Testis (tissue), 3 donors: Measurements from ENCODE around the gene CDH12. TPM values are rescaled to one million over a fixed set of nuclear protein-coding genes. Genes with fewer than 3 reads are reported as not detected.

Experiments used
- DNase-seq: peaks from one replicate; pipeline ENCODE4 v3.0.0-alpha.2; 2019
- H3K27ac ChIP-seq, 2 donors: fragments of 200-600 bp; sonication (generic); one replicate each; pipeline ENCODE4 v1.5.1; 2019
- H3K27me3 ChIP-seq: fragments of 200-600 bp; sonication (generic); one replicate; pipeline ENCODE4 v1.5.1; 2019
- H3K36me3 ChIP-seq: fragments of 200-600 bp; sonication (generic); one replicate; pipeline ENCODE4 v1.5.1; 2017; ENCODE audit warnings: low read depth; ENCODE audit errors: missing control alignments
- H3K4me1 ChIP-seq: fragments of 200-600 bp; sonication (generic); one replicate; pipeline ENCODE4 v1.5.1; 2019
- H3K4me3 ChIP-seq, 2 donors: fragments of 200-600 bp; sonication (generic); one replicate each; pipeline ENCODE4 v1.5.1; 2017 to 2019
- H3K9me3 ChIP-seq: fragments of 200-600 bp; sonication (generic); one replicate; pipeline ENCODE4 v1.5.1; 2017
- CTCF ChIP-seq, 3 experiments: fragments of 450-650 bp in 2 of 3; fragments of 200-600 bp in 1 of 3; sonication (generic) in 1 of 3; IDR thresholded peaks; one replicate each; pipeline ENCODE4 v1.5.1; 2016 to 2019; ENCODE audit warnings: antibody characterized with exemption in 3 of 3, mild to moderate bottlenecking in 2 of 3, moderate library complexity in 1 of 3
- POLR2A ChIP-seq: fragments of 450-650 bp; IDR thresholded peaks from one replicate; pipeline ENCODE4 v1.6.1; 2017; ENCODE audit warnings: antibody characterized with exemption, mild to moderate bottlenecking, moderate library complexity
- WGBS, 2 donors: methylation state at CpG; one replicate each; pipeline ENCODE4 v1.1.5; 2018; 5-methylcytosine and 5-hydroxymethylcytosine counted together
- intact Hi-C: fragments of 100-400 bp; cut with DNase I; formaldehyde crosslinking; loops from one replicate; pipeline ENCODE4 v1.15.1; 2023; ENCODE audit warnings: low total_unique reads
- polyA plus RNA-seq: library from polyadenylated mRNA; stranded (reverse); fragments of 350-450 nt; fragmentation: Illumina TruSeq; extraction: RNeasy Lipid Tissue Mini Kit (QIAGEN cat#74804); gene quantifications from one replicate; pipeline ENCODE4 v1.2.3, GENCODE V29; 2014; ENCODE audit warnings: low read depth, low replicate concordance; ENCODE audit not compliant: insufficient read depth
- total RNA-seq, 2 donors: library from RNA; depleted of rRNA; stranded (reverse); fragments of >200 nt; gene quantifications; one replicate each; pipeline ENCODE4 v1.2.3, GENCODE V29; 2016

Gene CDH12
- total and polyA plus RNA-seq, 3 donors from 2014 or later: 0.87 to 2.3 (median 2.3) TPM

GRCh38 chr5:22665801-22666200 lies 187.3 kb downstream of the CDH12 start:
- TF ChIP-seq CTCF (IDR thresholded peaks at IDR 0.05): no peak
- TF ChIP-seq POLR2A: no peak
- WGBS, 2 donors: 59 to 66% methylated on average over 2 of the region's 2 CpGs
- intact Hi-C loops: no loop called here
- Histone ChIP-seq H3K27ac (no peak overlapping the region), H3K4me3 (no peak overlapping the region), H3K9me3 (no peaks in the 10 kb centered on the region), H3K4me1 (no peaks in the 10 kb centered on the region), H3K36me3 (no peaks in the 10 kb centered on the region), H3K27me3 (no peaks in the 10 kb centered on the region)
- DNase-seq: no peak

GRCh38 chr5:22663134-22663533 lies 190.0 kb downstream of the CDH12 start:
- Histone ChIP-seq H3K36me3 (no peaks in the 10 kb centered on the region), H3K27ac (no peak overlapping the region), H3K4me3 (no peak overlapping the region), H3K27me3 (no peaks in the 10 kb centered on the region), H3K9me3 (no peaks in the 10 kb centered on the region), H3K4me1 (no peaks in the 10 kb centered on the region)
- no peak for TF ChIP-seq CTCF (IDR thresholded peaks at IDR 0.05)
- no peak for TF ChIP-seq POLR2A
- no peak for DNase-seq
- WGBS, 2 donors: 67 to 70% methylated on average over 2 of the region's 2 CpGs
- intact Hi-C loops: no loop called here

- Histone ChIP-seq H3K9me3 (no peaks in the 10 kb centered on the region), H3K4me1 (no peaks in the 10 kb centered on the region), H3K27ac (no peak overlapping the region), H3K36me3 (no peaks in the 10 kb centered on the region), H3K4me3 (no peak overlapping the region), H3K27me3 (no peaks in the 10 kb centered on the region)
- intact Hi-C loops: no loop called here
- WGBS, 2 donors: 54 to 64% methylated on average over 3 of the region's 3 CpGs
- DNase-seq: no peak
- TF ChIP-seq POLR2A (no peak), CTCF (IDR thresholded peaks at IDR 0.05) (no peak)
Observed at GRCh38 chr5:22662391-22662790, 190.8 kb downstream of the CDH12 start.

- H3K36me3 ChIP-seq: no peaks in the 10 kb centered on the region
- no peaks in the 10 kb centered on the region for H3K27me3 ChIP-seq
- H3K4me3 ChIP-seq: no peak overlapping the region
- H3K4me1 ChIP-seq: no peaks in the 10 kb centered on the region
- intact Hi-C loops: no loop called here
- no peak overlapping the region for H3K27ac ChIP-seq
- H3K9me3 ChIP-seq: no peaks in the 10 kb centered on the region
- TF ChIP-seq POLR2A (no peak), CTCF (IDR thresholded peaks at IDR 0.05) (no peak)
- DNase-seq: no peak
Observed at GRCh38 chr5:22651355-22651754, 201.8 kb downstream of the CDH12 start.

- no peak for TF ChIP-seq CTCF (IDR thresholded peaks at IDR 0.05)
- no peak for TF ChIP-seq POLR2A
- WGBS, 2 donors: 40 to 43% methylated on average over 2 of the region's 2 CpGs
- no peaks in the 10 kb centered on the region for H3K4me1 ChIP-seq
- no peaks in the 10 kb centered on the region for H3K27me3 ChIP-seq
- no peaks in the 10 kb centered on the region for H3K36me3 ChIP-seq
- no peak overlapping the region for H3K4me3 ChIP-seq
- no peaks in the 10 kb centered on the region for H3K9me3 ChIP-seq
- DNase-seq: no peak
- no peak overlapping the region for H3K27ac ChIP-seq
- intact Hi-C loops: no loop called here
Observed at GRCh38 chr5:22650511-22650910, 202.6 kb downstream of the CDH12 start.
